Loucy (cell line): ENCODE data around the gene SLC39A11.

ENCODE experiments used
- EZH2phosphoT487 ChIP-seq: fragments of 200-600 bp; IDR thresholded peaks from 2 replicates; pipeline ENCODE4 v1.6.1; 2018; ENCODE audit warnings: antibody characterized with exemption, mild to moderate bottlenecking, moderate library complexity, borderline replicate concordance
- TF ChIP-seq, protein P1 (sequence below): fragments of 200-600 bp; sonication (generic); conservative IDR thresholded peaks from 2 replicates; pipeline ENCODE4 v1.5.1; 2014; ENCODE audit warnings: mild to moderate bottlenecking, antibody characterized with exemption, low read length

DNA sequence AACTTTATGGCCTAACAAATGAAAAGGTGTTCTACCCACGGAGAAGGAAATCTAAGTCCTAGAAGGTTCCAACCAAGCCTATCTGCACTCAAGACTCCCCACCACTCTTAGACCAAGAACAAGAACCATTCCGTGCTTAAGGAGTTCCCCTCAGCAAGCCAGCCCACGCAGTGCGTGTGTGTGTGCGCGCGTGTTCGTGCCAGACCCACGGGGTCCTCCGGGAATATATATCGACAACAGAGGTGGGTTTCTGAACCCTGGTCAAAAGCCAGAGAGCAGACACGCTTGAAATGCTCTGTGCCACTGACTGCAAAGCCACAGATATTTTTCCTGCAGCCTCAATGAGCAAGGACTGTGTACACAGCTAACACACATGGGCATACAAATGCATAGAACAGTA lies 70.7 kb downstream of the SLC39A11 start:
- TF ChIP-seq, protein P1, sequence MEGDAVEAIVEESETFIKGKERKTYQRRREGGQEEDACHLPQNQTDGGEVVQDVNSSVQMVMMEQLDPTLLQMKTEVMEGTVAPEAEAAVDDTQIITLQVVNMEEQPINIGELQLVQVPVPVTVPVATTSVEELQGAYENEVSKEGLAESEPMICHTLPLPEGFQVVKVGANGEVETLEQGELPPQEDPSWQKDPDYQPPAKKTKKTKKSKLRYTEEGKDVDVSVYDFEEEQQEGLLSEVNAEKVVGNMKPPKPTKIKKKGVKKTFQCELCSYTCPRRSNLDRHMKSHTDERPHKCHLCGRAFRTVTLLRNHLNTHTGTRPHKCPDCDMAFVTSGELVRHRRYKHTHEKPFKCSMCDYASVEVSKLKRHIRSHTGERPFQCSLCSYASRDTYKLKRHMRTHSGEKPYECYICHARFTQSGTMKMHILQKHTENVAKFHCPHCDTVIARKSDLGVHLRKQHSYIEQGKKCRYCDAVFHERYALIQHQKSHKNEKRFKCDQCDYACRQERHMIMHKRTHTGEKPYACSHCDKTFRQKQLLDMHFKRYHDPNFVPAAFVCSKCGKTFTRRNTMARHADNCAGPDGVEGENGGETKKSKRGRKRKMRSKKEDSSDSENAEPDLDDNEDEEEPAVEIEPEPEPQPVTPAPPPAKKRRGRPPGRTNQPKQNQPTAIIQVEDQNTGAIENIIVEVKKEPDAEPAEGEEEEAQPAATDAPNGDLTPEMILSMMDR, result no peak
- no peak for TF ChIP-seq EZH2phosphoT487
